NT2/D1 (cell line): ENCODE results near the gene EZH2.
A peak's percentile ranks its signal among the peaks of the same experiment; 100 is the strongest.

Experiments
- DNase-seq: peaks from one replicate; pipeline ENCODE4 v3.0.0-alpha.2; 2011; ENCODE audit warnings: low read depth, low spot score
- H3K27me3 ChIP-seq: 2 replicates; pipeline ENCODE4 v1.6.0; 2011; ENCODE audit warnings: mild to moderate bottlenecking; ENCODE audit not compliant: insufficient read length, insufficient read depth
- H3K36me3 ChIP-seq: 2 replicates; pipeline ENCODE4 v1.6.1; 2011; ENCODE audit warnings: mild to moderate bottlenecking, low read length, mixed read lengths; ENCODE audit not compliant: insufficient read depth, insufficient read length
- H3K4me1 ChIP-seq: 2 replicates; pipeline ENCODE4 v1.5.1; 2011; ENCODE audit not compliant: insufficient read depth, insufficient read length
- H3K4me3 ChIP-seq: 2 replicates; pipeline ENCODE4 v1.5.1; 2011; ENCODE audit warnings: low read depth; ENCODE audit not compliant: insufficient read length
- H3K9ac ChIP-seq: 2 replicates; pipeline ENCODE4 v1.6.0; 2011; ENCODE audit warnings: low read depth; ENCODE audit not compliant: insufficient read length
- H3K9me3 ChIP-seq: 2 replicates; pipeline ENCODE4 v1.5.1; 2011; ENCODE audit warnings: mild to moderate bottlenecking, low read length; ENCODE audit not compliant: insufficient read depth
- SUZ12 ChIP-seq: IDR thresholded peaks from 2 replicates; pipeline ENCODE4 v1.6.1; 2011; ENCODE audit not compliant: insufficient read length, insufficient read depth; ENCODE audit errors: extremely low read depth
- YY1 ChIP-seq: IDR thresholded peaks from 2 replicates; pipeline ENCODE4 v1.6.1; 2011; ENCODE audit not compliant: insufficient read length, insufficient read depth
- ZNF274 ChIP-seq: IDR thresholded peaks from 2 replicates; pipeline ENCODE4 v1.6.1; 2011; ENCODE audit warnings: mild to moderate bottlenecking, low read depth, low read length

Gene EZH2

GRCh38 chr7:148894591-148894990 lies 10.5 kb upstream of the EZH2 start:
- Histone ChIP-seq H3K36me3 (no peaks in the 10 kb centered on the region), H3K9ac (no peak overlapping the region), H3K4me1 (no peaks in the 10 kb centered on the region), H3K4me3 (no peak overlapping the region), H3K27me3 (no peaks in the 10 kb centered on the region), H3K9me3 (no peaks in the 10 kb centered on the region)
- no peak for DNase-seq
- no peak for TF ChIP-seq YY1
- TF ChIP-seq ZNF274, result no peak
- TF ChIP-seq SUZ12, result no peak

GRCh38 chr7:148893071-148893470 lies 9.0 kb upstream of the EZH2 start:
- Histone ChIP-seq H3K4me3 (no peak overlapping the region), H3K36me3 (no peaks in the 10 kb centered on the region), H3K27me3 (no peaks in the 10 kb centered on the region), H3K9ac (no peak overlapping the region), H3K4me1 (no peaks in the 10 kb centered on the region), H3K9me3 (no peaks in the 10 kb centered on the region)
- no peak for TF ChIP-seq SUZ12
- TF ChIP-seq YY1, result no peak
- no peak for TF ChIP-seq ZNF274
- DNase-seq, result no peak

- Histone ChIP-seq H3K27me3 (no peaks in the 10 kb centered on the region), H3K9ac (no peak overlapping the region), H3K9me3 (no peaks in the 10 kb centered on the region), H3K4me1 (no peaks in the 10 kb centered on the region), H3K4me3 (no peak overlapping the region), H3K36me3 (peaks cover 3% of the 10 kb centered on the region)
- DNase-seq, result no peak
- TF ChIP-seq SUZ12 (no peak), ZNF274 (no peak), YY1 (no peak)
These were observed 4.2 kb upstream of the EZH2 start for GRCh38 chr7:148888300-148888699.

GRCh38 chr7:148886844-148887243 lies 2.8 kb upstream of the EZH2 start:
- Histone ChIP-seq H3K36me3 (peaks cover 3% of the 10 kb centered on the region), H3K9ac (no peak overlapping the region), H3K9me3 (no peaks in the 10 kb centered on the region), H3K27me3 (no peaks in the 10 kb centered on the region), H3K4me3 (no peak overlapping the region), H3K4me1 (no peaks in the 10 kb centered on the region)
- no peak for DNase-seq
- TF ChIP-seq ZNF274, result no peak

- Histone ChIP-seq H3K36me3 (peaks cover 3% of the 10 kb centered on the region), H3K4me1 (no peaks in the 10 kb centered on the region), H3K27me3 (no peaks in the 10 kb centered on the region), H3K9ac (peak overlapping the region; percentile 83), H3K4me3 (peak overlapping the region; percentile 60), H3K9me3 (no peaks in the 10 kb centered on the region)
- TF ChIP-seq ZNF274 (no peak), YY1 (no peak), SUZ12 (no peak)
- peak; percentile 70 for DNase-seq
These were observed 370 bp upstream of the EZH2 start for GRCh38 chr7:148884299-148885022.

- peaks cover 3% of the 10 kb centered on the region for H3K36me3 ChIP-seq
- peak overlapping the region; percentile 83 for H3K9ac ChIP-seq
- TF ChIP-seq ZNF274 (no peak), YY1 (no peak), SUZ12 (no peak)
- H3K4me1 ChIP-seq, result no peaks in the 10 kb centered on the region
- no peak for DNase-seq
- no peaks in the 10 kb centered on the region for H3K9me3 ChIP-seq
- H3K27me3 ChIP-seq, result no peaks in the 10 kb centered on the region
- peak overlapping the region; percentile 57 for H3K4me3 ChIP-seq
These were observed 634 bp downstream of the EZH2 start for GRCh38 chr7:148883266-148884048.

- H3K4me1 ChIP-seq, result no peaks in the 10 kb centered on the region
These were observed 1.2 kb downstream of the EZH2 start for GRCh38 chr7:148882841-148883265.

More at GRCh38 chr7:148882841-148883265, 1.2 kb downstream of the EZH2 start:
- peak overlapping the region; percentile 57 for H3K4me3 ChIP-seq
- peaks cover 3% of the 10 kb centered on the region for H3K36me3 ChIP-seq
- H3K27me3 ChIP-seq, result no peaks in the 10 kb centered on the region
- no peaks in the 10 kb centered on the region for H3K9me3 ChIP-seq
- H3K9ac ChIP-seq, result peak overlapping the region; percentile 83
- no peak for DNase-seq
- no peak for TF ChIP-seq SUZ12
- TF ChIP-seq YY1, result no peak
- no peak for TF ChIP-seq ZNF274
